ENCODE measurements around the gene CDYL2.

CDYL2 gene

DNA sequence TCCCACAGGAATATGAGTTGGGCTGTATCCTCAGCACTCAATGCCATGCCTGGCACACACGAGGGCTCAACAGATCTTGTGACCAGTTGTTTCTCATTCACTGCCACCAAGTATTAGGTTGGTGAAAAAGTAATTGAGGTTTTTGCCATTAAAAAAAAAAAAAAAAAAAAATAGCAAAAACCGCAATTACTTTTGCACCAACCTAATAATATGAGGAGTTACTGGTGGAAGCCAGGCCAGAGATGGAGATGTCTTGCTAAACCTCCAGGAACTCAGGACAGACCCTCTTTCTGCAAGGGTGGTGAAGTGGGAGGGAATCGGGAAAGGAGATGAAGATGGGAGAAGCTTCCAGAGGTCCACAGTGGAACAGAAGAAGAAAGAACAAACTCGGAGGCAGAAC is 139.0 kb downstream of the CDYL2 start:
- H3K27ac ChIP-seq: no peak overlapping the region
- TF ChIP-seq, protein P1, sequence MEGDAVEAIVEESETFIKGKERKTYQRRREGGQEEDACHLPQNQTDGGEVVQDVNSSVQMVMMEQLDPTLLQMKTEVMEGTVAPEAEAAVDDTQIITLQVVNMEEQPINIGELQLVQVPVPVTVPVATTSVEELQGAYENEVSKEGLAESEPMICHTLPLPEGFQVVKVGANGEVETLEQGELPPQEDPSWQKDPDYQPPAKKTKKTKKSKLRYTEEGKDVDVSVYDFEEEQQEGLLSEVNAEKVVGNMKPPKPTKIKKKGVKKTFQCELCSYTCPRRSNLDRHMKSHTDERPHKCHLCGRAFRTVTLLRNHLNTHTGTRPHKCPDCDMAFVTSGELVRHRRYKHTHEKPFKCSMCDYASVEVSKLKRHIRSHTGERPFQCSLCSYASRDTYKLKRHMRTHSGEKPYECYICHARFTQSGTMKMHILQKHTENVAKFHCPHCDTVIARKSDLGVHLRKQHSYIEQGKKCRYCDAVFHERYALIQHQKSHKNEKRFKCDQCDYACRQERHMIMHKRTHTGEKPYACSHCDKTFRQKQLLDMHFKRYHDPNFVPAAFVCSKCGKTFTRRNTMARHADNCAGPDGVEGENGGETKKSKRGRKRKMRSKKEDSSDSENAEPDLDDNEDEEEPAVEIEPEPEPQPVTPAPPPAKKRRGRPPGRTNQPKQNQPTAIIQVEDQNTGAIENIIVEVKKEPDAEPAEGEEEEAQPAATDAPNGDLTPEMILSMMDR (conservative IDR thresholded peaks at IDR 0.05): no peak
- TF ChIP-seq ZFX (IDR thresholded peaks at IDR 0.05): no peak

DNA sequence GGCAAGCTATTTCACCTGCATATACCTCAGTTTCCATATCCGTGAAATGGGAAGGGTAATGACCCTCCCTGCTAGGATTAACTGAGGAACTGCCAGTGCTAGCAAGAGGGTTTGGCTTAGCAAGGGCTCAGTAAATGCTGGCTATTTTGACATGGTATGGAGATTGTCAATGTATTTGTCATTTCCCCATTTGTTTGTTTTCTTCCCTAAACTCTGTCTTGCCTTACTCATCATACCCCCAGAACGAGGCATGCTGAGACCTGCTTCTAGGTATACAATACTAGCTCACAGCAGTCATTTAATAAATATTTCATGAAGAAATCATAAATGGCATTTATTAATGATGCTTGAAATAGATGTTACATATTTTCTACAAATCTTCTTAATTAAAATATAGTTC is 139.6 kb downstream of the CDYL2 start:
- no peak overlapping the region for H3K27ac ChIP-seq
- TF ChIP-seq, protein P1 (conservative IDR thresholded peaks at IDR 0.05): no peak

GRCh38 chr16:80664226-80664625 is 140.2 kb downstream of the CDYL2 start:
- no peak overlapping the region for H3K27ac ChIP-seq
- TF ChIP-seq ZFX (IDR thresholded peaks at IDR 0.05): no peak
- TF ChIP-seq, protein P1 (conservative IDR thresholded peaks at IDR 0.05): no peak

GRCh38 chr16:80663078-80663477 is 141.3 kb downstream of the CDYL2 start:
- TF ChIP-seq ZFX (IDR thresholded peaks at IDR 0.05): no peak
- TF ChIP-seq, protein P1 (conservative IDR thresholded peaks at IDR 0.05): no peak
- H3K27ac ChIP-seq: no peak overlapping the region

DNA sequence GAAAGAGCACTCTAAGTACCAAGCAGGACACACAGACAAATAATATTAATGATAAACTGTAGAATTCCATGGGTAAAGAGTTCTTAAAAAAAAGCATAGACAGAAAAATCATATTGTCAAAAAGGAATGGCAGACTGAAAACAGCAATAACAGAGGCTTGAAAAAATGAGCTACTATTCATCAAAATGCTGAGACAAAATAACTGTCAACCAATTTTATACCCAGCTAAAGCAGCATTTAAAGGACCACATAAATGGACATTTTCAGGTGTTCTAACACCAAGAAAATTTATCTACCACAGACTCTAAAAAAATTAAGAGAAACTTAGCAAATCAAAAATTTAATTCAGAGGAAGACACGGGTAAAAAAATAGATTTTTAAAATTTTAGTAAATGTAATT is 144.5 kb downstream of the CDYL2 start:
- H3K27ac ChIP-seq: no peak overlapping the region
- TF ChIP-seq, protein P1 (conservative IDR thresholded peaks at IDR 0.05): no peak
- no peak for TF ChIP-seq ZFX (IDR thresholded peaks at IDR 0.05)

GRCh38 chr16:80656711-80657150 is 147.7 kb downstream of the CDYL2 start:
- no peak overlapping the region for H3K27ac ChIP-seq
- TF ChIP-seq, protein P1 (conservative IDR thresholded peaks at IDR 0.05): no peak

GRCh38 chr16:80656161-80656560 is 148.2 kb downstream of the CDYL2 start:
- no peak overlapping the region for H3K27ac ChIP-seq
- TF ChIP-seq, protein P1 (conservative IDR thresholded peaks at IDR 0.05): no peak
- TF ChIP-seq ZFX (IDR thresholded peaks at IDR 0.05): no peak

All from C4-2B (cell line).